Cortex of kidney (tissue), 1 donor: ENCODE measurements around the gene PLEKHF1.
A peak's percentile ranks its signal among the peaks of the same experiment; 100 is the strongest.
"Not testable (repeated sequence)": the region's sequence is repeated elsewhere in the genome, so short reads cannot be mapped to it uniquely, and the experiment has no call there.

Experiments used
- DNase-seq: peaks from one replicate; lab custom pipeline; 2025; lab: John Stamatoyannopoulos, UW

PLEKHF1 gene

GRCh38 chr19:29665215-29665825 lies at the start of gene PLEKHF1:
PLEKHF1 (plus strand) TSS chr19:29665461; CDS start chr19:29673840, 8,379 bp downstream.
- peak; percentile 36 for DNase-seq

GRCh38 chr19:29615891-29616425 lies 49.3 kb upstream of the PLEKHF1 start:
- no peak for DNase-seq

GRCh38 chr19:29616541-29616940 lies 48.7 kb upstream of the PLEKHF1 start:
- no peak for DNase-seq

GRCh38 chr19:29617366-29618266 lies 47.6 kb upstream of the PLEKHF1 start:
- DNase-seq: no peak

GRCh38 chr19:29618434-29618833 lies 46.8 kb upstream of the PLEKHF1 start:
- DNase-seq: no peak

GRCh38 chr19:29618871-29619270 lies 46.4 kb upstream of the PLEKHF1 start:
- no peak for DNase-seq

GRCh38 chr19:29620931-29621351 lies 44.3 kb upstream of the PLEKHF1 start:
- DNase-seq: no peak

- DNase-seq: no peak
Measured at GRCh38 chr19:29622166-29623070, 42.8 kb upstream of the PLEKHF1 start.

- DNase-seq: no peak
Measured at GRCh38 chr19:29623726-29624488, 41.4 kb upstream of the PLEKHF1 start.

- DNase-seq: no peak
Measured at GRCh38 chr19:29624489-29625185, 40.6 kb upstream of the PLEKHF1 start.

GRCh38 chr19:29625186-29625651 lies 40.0 kb upstream of the PLEKHF1 start:
- DNase-seq: no peak

GRCh38 chr19:29626386-29626785 lies 38.9 kb upstream of the PLEKHF1 start:
- DNase-seq: no peak

- not testable (repeated sequence) for DNase-seq
Measured at GRCh38 chr19:29626832-29627231, 38.4 kb upstream of the PLEKHF1 start.

GRCh38 chr19:29628661-29629385 lies 36.4 kb upstream of the PLEKHF1 start:
- no peak for DNase-seq

GRCh38 chr19:29629836-29630534 lies 35.3 kb upstream of the PLEKHF1 start:
- no peak for DNase-seq

GRCh38 chr19:29630655-29631054 lies 34.6 kb upstream of the PLEKHF1 start:
- no peak for DNase-seq

GRCh38 chr19:29631450-29631849 lies 33.8 kb upstream of the PLEKHF1 start:
- DNase-seq: no peak

GRCh38 chr19:29634002-29634401 lies 31.3 kb upstream of the PLEKHF1 start:
- DNase-seq: no peak
